IPS-15b (cell line): Measurements from ENCODE around the gene POC1B.
"Not testable (repeated sequence)": the region's sequence is repeated elsewhere in the genome, so short reads cannot be mapped to it uniquely, and the experiment has no call there.

ENCODE experiments used
- H3K27me3 ChIP-seq: one replicate; pipeline ENCODE4 v1.6.1; 2013; ENCODE audit warnings: low read length; ENCODE audit not compliant: control insufficient read depth, insufficient read depth
- H3K36me3 ChIP-seq: one replicate; pipeline ENCODE4 v1.6.1; 2013; ENCODE audit warnings: low read length; ENCODE audit not compliant: control insufficient read depth, insufficient read depth
- H3K4me1 ChIP-seq: one replicate; pipeline ENCODE4 v1.6.1; 2013; ENCODE audit warnings: mild to moderate bottlenecking, low read length; ENCODE audit not compliant: control insufficient read depth, insufficient read depth
- H3K4me3 ChIP-seq: one replicate; pipeline ENCODE4 v1.5.1; 2013; ENCODE audit warnings: low read depth, low read length
- H3K9ac ChIP-seq: one replicate; pipeline ENCODE4 v1.6.1; 2013; ENCODE audit warnings: low read depth, mild to moderate bottlenecking, low read length
- H3K9me3 ChIP-seq: one replicate; pipeline ENCODE4 v1.6.1; 2013; ENCODE audit warnings: mild to moderate bottlenecking, low read length; ENCODE audit not compliant: control insufficient read depth, insufficient read depth

The POC1B gene

DNA sequence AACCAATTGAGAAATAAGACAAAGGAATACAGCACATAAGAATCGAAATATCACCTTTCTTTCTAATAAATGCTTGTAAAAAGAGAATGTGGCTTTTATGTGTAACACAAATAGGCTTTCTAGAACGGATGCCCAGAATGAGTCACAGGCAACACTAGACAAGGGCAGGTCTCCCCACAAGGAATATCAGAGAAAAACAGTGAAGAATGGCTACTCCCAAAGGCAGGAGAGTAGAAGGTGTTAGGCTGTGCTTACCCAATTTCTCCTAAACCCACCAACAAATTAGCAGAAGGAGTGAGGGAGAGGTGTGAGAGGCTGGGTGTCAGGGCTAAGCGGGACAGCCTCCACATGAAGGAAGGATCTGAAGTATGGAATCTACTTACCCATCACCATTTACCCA is 56.5 kb downstream of the POC1B start:
- Histone ChIP-seq H3K9ac (no peak overlapping the region), H3K9me3 (no peaks in the 10 kb centered on the region), H3K4me3 (no peak overlapping the region), H3K36me3 (no peaks in the 10 kb centered on the region), H3K27me3 (no peaks in the 10 kb centered on the region), H3K4me1 (no peaks in the 10 kb centered on the region)

DNA sequence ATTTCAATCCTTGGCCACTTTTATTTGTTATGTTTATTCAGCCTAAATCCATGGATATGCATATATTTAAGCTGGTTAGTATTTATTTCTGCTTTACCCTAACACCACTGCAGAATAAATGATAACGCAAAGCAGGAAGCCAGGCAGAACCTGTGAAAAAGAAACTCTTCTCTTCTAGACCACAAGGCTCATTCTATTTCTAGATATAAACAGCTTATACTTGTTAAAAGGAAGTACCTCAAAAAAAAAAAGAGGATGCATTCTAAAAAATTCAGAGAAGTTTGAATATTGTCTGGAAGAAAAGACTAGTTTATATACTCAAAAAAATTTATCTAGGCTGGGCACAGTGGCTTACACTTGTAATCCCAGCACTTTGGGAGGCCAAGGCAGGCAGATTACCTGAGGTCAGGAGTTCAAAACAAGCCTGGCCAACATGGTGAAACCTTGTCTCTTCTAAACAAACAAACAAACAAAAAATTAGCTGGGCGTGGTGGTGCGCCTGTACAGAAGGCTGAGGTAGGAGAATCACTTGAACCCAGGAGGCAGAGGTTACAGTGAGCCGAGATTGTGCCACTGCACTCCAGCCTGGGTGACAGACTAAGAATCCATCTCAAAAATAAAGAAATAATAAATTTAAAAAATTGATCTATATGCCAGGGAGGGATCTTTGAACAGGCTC is 57.1 kb downstream of the POC1B start:
- Histone ChIP-seq H3K9ac (no peak overlapping the region), H3K4me1 (no peaks in the 10 kb centered on the region), H3K9me3 (no peaks in the 10 kb centered on the region), H3K27me3 (no peaks in the 10 kb centered on the region), H3K4me3 (no peak overlapping the region), H3K36me3 (no peaks in the 10 kb centered on the region)

DNA sequence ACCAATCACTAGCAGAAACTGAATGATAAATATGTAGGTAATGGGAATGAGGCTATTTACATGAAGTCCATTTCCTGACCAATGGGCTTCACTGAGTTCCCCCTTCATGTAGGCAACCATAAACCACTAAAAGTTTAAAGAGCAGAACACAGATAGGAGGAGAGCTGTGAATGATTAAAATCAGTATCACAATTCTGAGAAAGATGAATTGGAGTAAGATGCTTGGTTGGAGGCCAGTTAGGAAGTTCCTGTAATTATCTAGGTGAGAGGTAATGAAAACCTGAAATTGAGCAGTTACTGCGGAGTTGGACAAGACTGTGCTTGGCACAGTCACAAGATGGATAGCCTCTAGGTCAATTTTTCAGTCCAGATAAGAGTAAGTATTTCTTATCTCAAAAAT is 57.8 kb downstream of the POC1B start:
- H3K4me1 ChIP-seq, result no peaks in the 10 kb centered on the region
- no peak overlapping the region for H3K9ac ChIP-seq
- no peak overlapping the region for H3K4me3 ChIP-seq
- no peaks in the 10 kb centered on the region for H3K36me3 ChIP-seq
- no peaks in the 10 kb centered on the region for H3K9me3 ChIP-seq
- no peaks in the 10 kb centered on the region for H3K27me3 ChIP-seq

DNA sequence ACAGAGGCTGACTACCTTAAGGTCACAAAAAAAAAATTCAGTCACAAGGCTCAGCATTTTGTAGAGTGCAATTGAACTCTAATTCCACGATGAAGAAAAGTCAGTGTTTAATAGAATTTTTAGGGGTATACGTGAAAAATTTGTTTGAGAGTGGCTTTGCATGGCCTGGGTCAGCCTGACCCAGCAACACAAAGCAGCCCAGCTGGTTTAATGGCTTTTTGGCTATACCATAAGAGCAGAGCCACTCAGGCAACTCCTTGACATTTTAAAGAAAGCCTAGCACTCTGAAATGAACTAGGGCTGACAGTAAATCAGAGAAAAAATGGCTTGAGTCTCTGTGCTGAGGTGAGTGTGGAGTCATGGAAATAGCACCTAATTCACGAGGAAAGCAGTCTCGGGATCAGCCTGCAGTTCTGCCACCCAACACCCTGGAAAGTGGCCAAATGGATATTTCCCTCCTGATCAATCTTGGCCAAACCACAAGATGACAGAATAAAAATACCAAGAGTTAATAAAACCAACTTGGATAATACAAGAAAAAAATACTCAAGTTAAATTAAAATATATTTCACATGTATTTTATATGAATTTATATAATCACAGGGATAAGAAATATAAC is 60.8 kb downstream of the POC1B start:
- H3K36me3 ChIP-seq, result no peaks in the 10 kb centered on the region

DNA sequence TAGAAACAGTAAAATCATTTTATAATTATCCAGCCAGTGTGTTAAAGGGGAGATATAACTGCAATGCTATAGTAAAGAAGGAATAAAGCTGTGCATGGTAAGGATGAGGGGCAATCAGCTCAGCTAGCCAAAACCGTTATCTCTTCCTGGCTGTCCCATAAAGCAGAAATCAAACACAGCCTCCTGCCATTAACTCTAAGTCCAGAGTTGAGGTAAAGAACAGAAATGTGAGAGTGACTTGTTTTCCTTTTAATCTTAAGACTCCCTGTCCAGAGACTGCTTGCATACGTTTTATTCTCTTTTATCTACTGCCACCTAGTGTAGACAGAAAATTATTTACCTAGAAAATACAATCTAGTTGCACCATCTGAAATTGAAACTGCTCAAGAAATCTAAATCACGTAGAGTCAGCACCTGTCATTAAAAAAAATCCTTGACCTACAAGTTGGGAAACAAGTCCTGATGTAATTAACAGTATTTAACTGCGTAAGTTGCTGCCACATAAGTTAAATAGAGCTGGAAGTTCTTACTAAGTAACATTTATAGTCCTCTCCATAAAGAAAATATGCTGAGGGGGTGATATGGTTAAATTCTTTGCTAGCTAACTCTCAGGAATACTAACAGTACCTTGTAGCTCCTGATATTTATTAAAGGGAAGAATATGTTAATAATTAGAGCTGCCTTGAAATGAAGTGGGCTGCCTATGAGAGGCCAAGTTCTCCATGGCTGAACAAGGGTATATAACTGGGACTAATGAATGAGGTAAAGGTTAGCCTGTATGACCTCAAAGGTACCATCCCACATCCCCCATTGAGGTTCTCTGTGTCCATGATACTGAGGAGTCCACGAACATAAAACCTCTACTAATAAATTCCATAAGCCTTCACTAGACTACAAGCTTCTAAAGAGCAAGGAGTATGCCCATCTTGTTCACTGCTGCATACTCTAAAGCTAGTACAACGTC is 63.9 kb downstream of the POC1B start:
- no peak overlapping the region for H3K9ac ChIP-seq
- no peaks in the 10 kb centered on the region for H3K36me3 ChIP-seq
- H3K27me3 ChIP-seq, result no peaks in the 10 kb centered on the region
- no peak overlapping the region for H3K4me3 ChIP-seq
- no peaks in the 10 kb centered on the region for H3K4me1 ChIP-seq
- no peaks in the 10 kb centered on the region for H3K9me3 ChIP-seq

More for the DNA sequence above, 60.8 kb downstream of the POC1B start:
- Histone ChIP-seq H3K9me3 (no peaks in the 10 kb centered on the region), H3K27me3 (no peaks in the 10 kb centered on the region), H3K9ac (no peak overlapping the region), H3K4me3 (no peak overlapping the region), H3K4me1 (no peaks in the 10 kb centered on the region)

DNA sequence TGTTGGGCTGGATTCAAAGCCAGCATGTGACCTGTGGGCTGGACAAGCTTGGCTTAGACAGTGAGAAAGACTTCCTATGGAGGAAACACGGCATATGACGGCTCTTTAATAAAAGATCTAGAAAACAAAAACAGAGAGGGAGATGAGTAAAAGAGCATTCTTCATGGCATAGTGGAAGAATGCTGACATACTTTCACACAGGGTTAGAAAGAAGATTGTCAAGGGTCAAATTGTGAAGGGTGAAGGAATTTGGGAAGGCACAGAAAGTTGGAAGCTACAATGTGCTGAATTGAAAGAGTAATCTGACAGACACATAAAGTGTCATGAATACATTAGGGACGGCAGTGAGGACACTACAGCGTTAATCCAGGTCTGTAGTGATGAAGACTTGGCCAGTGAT is 64.7 kb downstream of the POC1B start:
- no peak overlapping the region for H3K4me3 ChIP-seq
- H3K4me1 ChIP-seq, result no peaks in the 10 kb centered on the region
- no peak overlapping the region for H3K9ac ChIP-seq
- no peaks in the 10 kb centered on the region for H3K36me3 ChIP-seq
- no peaks in the 10 kb centered on the region for H3K27me3 ChIP-seq
- H3K9me3 ChIP-seq, result no peaks in the 10 kb centered on the region

DNA sequence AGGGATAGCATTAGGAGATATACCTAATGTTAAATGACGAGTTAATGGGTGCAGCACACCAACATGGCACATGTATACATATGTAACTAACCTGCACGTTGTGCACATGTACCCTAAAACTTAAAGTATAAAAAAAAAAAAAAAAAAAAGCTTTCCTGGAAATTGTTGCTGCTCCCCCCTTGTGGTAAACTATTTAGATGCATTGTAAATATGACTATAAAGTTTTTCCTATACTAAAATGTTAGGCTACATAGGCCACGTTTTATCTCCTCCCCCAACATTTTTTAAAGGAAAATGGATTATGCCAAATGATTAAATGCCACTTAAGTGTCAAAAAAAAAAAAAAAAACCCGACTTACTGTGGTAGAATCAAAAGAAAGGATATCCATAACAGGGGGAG is 66.6 kb downstream of the POC1B start:
- not testable (repeated sequence) for H3K9ac ChIP-seq, H3K27me3 ChIP-seq, H3K4me3 ChIP-seq, H3K36me3 ChIP-seq, H3K4me1 ChIP-seq, H3K9me3 ChIP-seq

DNA sequence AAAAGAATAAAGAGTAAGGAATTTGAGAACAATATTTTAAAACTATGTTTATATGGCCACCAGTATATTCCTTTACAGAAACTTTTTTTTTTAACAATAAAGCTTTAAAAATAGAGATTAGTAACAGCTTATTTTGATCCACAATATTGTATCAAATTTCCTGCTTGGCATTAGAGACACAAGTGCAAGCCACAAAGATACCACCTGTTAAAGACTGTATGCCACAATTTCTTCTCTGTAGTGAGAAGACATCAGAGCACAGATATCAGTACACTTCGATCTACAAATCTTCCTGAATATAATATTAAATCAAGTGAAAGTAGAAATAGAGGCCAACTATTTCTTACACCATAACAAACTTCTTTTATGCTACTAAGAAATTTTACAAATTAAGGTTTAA is 69.3 kb downstream of the POC1B start:
- Histone ChIP-seq H3K36me3 (no peaks in the 10 kb centered on the region), H3K9ac (no peak overlapping the region), H3K4me3 (no peak overlapping the region), H3K4me1 (no peaks in the 10 kb centered on the region), H3K9me3 (no peaks in the 10 kb centered on the region), H3K27me3 (no peaks in the 10 kb centered on the region)

DNA sequence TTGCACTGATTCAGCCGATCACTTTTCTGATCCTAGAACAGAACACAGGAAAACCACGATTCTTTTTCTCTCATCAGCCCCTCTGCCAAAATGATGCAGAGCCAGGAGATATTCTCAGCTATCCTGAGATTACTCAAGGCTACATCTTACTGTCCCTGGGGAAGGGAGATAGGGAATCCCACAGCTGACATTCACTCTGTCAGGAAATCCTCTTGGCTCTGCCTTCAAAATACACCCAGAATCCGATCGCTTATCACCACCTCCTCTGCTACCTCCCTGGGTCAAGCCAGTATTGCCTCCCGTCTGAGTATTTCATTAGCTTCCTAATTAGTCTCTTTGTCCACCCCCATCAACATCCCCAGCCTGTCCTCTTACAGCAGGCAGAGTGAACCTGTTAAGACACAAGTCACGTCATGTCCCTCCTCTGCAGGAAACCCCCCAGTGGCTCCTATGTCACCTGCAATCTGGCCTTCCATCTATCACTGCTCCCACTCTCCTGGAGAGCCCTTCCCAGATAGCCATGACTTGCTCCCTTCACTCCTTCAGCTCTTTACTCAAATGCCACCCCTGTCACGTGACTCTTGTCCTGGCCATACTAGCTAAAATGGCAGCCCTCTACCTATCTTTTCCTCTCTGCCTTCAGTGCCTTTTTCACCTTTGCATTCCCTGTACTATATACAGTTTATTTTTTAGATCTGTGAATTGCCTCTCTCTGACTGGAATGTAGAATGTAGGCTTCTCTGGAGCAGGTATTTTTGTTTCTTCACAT is 71.6 kb downstream of the POC1B start:
- Histone ChIP-seq H3K4me1 (no peaks in the 10 kb centered on the region), H3K9me3 (no peaks in the 10 kb centered on the region), H3K4me3 (no peak overlapping the region), H3K9ac (no peak overlapping the region), H3K27me3 (no peaks in the 10 kb centered on the region), H3K36me3 (no peaks in the 10 kb centered on the region)

DNA sequence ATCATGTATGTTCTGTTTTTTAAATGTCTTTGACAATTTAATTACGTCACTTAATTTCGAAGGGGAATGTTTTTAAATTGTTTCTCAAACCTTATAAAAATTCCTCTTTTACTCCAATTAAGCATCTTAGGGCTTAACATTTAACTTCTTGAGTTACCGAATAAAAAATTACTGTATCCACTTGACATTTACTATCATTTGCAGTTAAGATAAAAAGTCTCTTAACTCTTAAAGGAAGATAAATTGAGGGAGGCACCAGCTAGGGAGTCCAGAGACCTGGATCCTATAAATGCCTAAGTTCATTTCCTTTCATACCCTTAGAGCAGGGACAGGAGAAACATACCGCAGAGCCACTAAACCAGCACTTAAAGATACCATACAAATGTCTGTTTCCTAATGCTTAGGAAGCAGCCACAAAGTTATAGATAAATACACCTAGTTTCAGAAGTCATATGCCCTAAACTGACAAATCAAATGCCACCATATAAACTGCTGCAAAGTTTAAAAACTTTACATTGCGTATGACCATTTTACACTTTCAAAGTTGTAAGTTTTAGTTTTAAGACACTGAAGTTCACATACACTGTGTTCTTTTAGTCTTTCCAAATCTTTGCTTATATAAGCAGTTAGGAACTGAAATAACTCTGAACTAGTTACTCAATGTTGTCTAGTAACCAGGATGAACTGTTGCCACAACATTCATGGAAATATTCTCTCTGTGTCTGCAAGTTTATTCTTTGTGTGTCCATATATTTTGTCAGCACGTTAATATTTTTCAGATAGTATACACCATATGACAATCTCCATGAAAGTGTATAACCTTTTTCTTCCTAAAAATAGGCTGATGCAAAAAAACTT is 72.5 kb downstream of the POC1B start:
- Histone ChIP-seq H3K9ac (no peak overlapping the region), H3K4me1 (no peaks in the 10 kb centered on the region), H3K9me3 (no peaks in the 10 kb centered on the region), H3K27me3 (no peaks in the 10 kb centered on the region), H3K36me3 (no peaks in the 10 kb centered on the region), H3K4me3 (no peak overlapping the region)

DNA sequence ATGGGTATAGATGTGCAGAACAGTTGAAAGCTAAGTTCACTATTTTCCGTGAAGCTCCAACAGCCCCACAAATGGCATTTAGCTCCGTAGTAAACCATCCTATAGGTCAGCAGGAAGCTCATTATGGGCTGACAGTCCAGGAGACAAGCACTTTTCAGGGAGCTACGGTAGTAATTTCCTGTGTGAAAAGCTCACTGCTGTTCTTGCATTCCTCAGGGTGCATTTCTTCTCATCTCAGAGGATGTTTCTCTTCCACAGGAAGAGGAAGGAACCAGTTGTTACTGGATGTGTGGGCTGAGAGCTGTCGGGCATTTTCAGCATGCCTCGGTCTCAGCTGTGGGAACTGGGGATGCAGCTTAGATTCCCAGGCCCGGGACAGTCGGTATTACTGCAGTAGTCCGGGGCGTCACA is 74.0 kb downstream of the POC1B start:
- Histone ChIP-seq H3K9ac (no peak overlapping the region), H3K4me3 (no peak overlapping the region), H3K36me3 (no peaks in the 10 kb centered on the region), H3K27me3 (no peaks in the 10 kb centered on the region), H3K9me3 (no peaks in the 10 kb centered on the region), H3K4me1 (no peaks in the 10 kb centered on the region)
